Ovary (tissue), 10 donors: ENCODE results near the gene LSAMP. TPM values are rescaled to one million over a fixed set of nuclear protein-coding genes. Genes with fewer than 3 reads are reported as not detected.

ENCODE experiments used
- DNase-seq, 5 donors: peaks; one replicate each; pipeline ENCODE4 v3.0.0-alpha.2; 2019 to 2020
- H3K27ac ChIP-seq, 2 donors: fragments of 200-600 bp; one replicate each; pipeline versions ENCODE4 v1.5.1 to v1.8.0; 2019 to 2022
- H3K27me3 ChIP-seq: fragments of 200-600 bp; one replicate; pipeline ENCODE4 v1.8.0; 2022
- H3K36me3 ChIP-seq: fragments of 200-600 bp; sonication (generic); one replicate; pipeline ENCODE4 v1.5.1; 2019
- H3K4me1 ChIP-seq: one replicate; pipeline ENCODE4 v1.8.1; 2013; ENCODE audit warnings: mild to moderate bottlenecking, moderate library complexity; ENCODE audit not compliant: insufficient read depth
- H3K4me3 ChIP-seq: fragments of 200-600 bp; sonication (generic); one replicate; pipeline ENCODE4 v1.5.1; 2017
- H3K9me3 ChIP-seq, 2 donors: fragments of 200-600 bp in 1 of 2; sonication (generic) in 1 of 2; one replicate each; pipeline versions ENCODE4 v1.5.1 to v1.8.1; 2013 to 2019; ENCODE audit warnings: mild to moderate bottlenecking in 1 of 2, moderate library complexity in 1 of 2
- CTCF ChIP-seq, 3 donors: fragments of 450-650 bp in 2 of 3; fragments of 200-600 bp in 1 of 3; IDR thresholded peaks; one replicate each; pipeline versions ENCODE4 v1.5.1 to v1.8.0; 2016 to 2022; ENCODE audit warnings: antibody characterized with exemption in 3 of 3, mild to moderate bottlenecking in 1 of 3
- EP300 ChIP-seq: sonication (generic); formaldehyde crosslinking; IDR thresholded peaks from one replicate; pipeline ENCODE4 v1.6.1; 2017; ENCODE audit warnings: antibody characterized with exemption
- POLR2A ChIP-seq: fragments of 450-650 bp; IDR thresholded peaks from one replicate; pipeline ENCODE4 v1.6.1; 2017; ENCODE audit warnings: antibody characterized with exemption, mild to moderate bottlenecking, moderate library complexity
- WGBS, 3 donors: extraction: QIAGEN DNeasy Blood & Tissue Kit in 1 of 3; methylation state at CpG; one replicate each; pipeline versions ENCODE4 v1.1.5 to v1.1.7; 2013 to 2017; 5-methylcytosine and 5-hydroxymethylcytosine counted together
- intact Hi-C, 4 donors: fragments of 100-400 bp; cut with DNase I; formaldehyde crosslinking; loops; one replicate each; pipeline versions ENCODE4 v1.11.0 to v1.15.1; 2022 to 2023
- long read RNA-seq, 3 donors: library from polyadenylated mRNA in 2 of 3; unstranded in 2 of 3; transcript quantifications; one replicate each; pipeline ENCODE4 v2.0.0 and lab custom pipeline, GENCODE V29; 2021 to 2026
- polyA plus RNA-seq, 2 donors: library from polyadenylated mRNA; stranded (reverse); fragments of 200-250 nt in 1 of 2; fragments of 350-450 nt in 1 of 2; fragmentation: Illumina TruSeq in 1 of 2; extraction: RNeasy Lipid Tissue Mini Kit (QIAGEN cat#74804) in 1 of 2; gene quantifications; one replicate each; pipeline ENCODE4 v1.2.3, GENCODE V29; 2013 to 2014
- total RNA-seq, 7 donors: library from RNA; depleted of rRNA in 2 of 7; stranded (reverse); fragments of >200 nt in 2 of 7; fragmentation: NEBNext Ultra II Directional in 3 of 7; extraction: Animal tissue kit (Norgen Biotek cat#: 25700) in 3 of 7; gene quantifications; one replicate each; pipeline versions ENCODE4 v1.1.0 to v1.2.4, GENCODE V29; 2016 to 2023
- donor health status: DM: no; HTN: no; CAD: no; lungs with moderate emphysema.
- donor health status: DM: no; HTN: no; CAD: no.
- donor health status: Bipolar disorder and iron deficiency.
- donor health status: DM: yes; HTN: yes; CAD: no.
- donor health status: DM: no; HTN: no; CAD: no.
- donor health status: DM: yes; HTN: yes; CAD: no.

The LSAMP gene
- total RNA-seq, result 1 to 10 TPM; 1.1 to 8.6 (median 5.4) TPM
- 10 to 100 TPM in 1 of 2 donors, 1 to 10 TPM in 1; 4.0 to 13.0 TPM for polyA plus RNA-seq
- long read RNA-seq, donor 1, partial matches to known transcripts, result 0 of 2 reads
- long read RNA-seq, donor 1, other reads (novel, unspliced or antisense), result 2 of 2 reads
- long read RNA-seq, donor 2, full-length matches to known transcripts, result 14 of 30 reads
- long read RNA-seq, donor 2, partial matches to known transcripts, result 16 of 30 reads
- long read RNA-seq, donor 2, other reads (novel, unspliced or antisense), result 0 of 30 reads
- long read RNA-seq, donor 3, partial matches to known transcripts, result 0 of 1 reads
- long read RNA-seq, donor 3, other reads (novel, unspliced or antisense), result 1 of 1 reads

GRCh38 chr3:116445311-116445841, at the start of gene LSAMP:
TSS of gene LSAMP (minus strand) at chr3:116445487.
- WGBS, 3 donors, result 2 to 3% (median 3%) methylated on average over 15 of the region's 15 CpGs
- Histone ChIP-seq H3K27ac (peak within 1 kb of the TSS in 1 of 2 donors; percentile 7), H3K4me3 (peak within 1 kb of the TSS; percentile 32), H3K9me3 (no peaks in the 10 kb centered on the region), H3K36me3 (no peaks in the 10 kb centered on the region), H3K27me3 (no peaks in the 10 kb centered on the region), H3K4me1 (no peaks in the 10 kb centered on the region)
- TF ChIP-seq POLR2A, result no peak
- TF ChIP-seq CTCF (IDR thresholded peaks at IDR 0.05), result no peak
- no peak for TF ChIP-seq EP300
- DNase-seq, result peak; percentile 17 to 42 (median 29)
- intact Hi-C loops, result no loop called here

GRCh38 chr3:116492379-116492778, 47.1 kb upstream of the LSAMP start:
- 53 to 98% (median 97%) methylated on average over 2 of the region's 2 CpGs for WGBS, 3 donors
- no peak for DNase-seq
- TF ChIP-seq EP300 (no peak), POLR2A (no peak), CTCF (IDR thresholded peaks at IDR 0.05) (no peak)

GRCh38 chr3:116483135-116483534, 37.8 kb upstream of the LSAMP start:
- TF ChIP-seq POLR2A (no peak), CTCF (IDR thresholded peaks at IDR 0.05) (no peak), EP300 (no peak)
- Histone ChIP-seq H3K27me3 (no peaks in the 10 kb centered on the region), H3K9me3 (peaks cover 0 to 6% of the 10 kb centered on the region in 2 donors), H3K36me3 (no peaks in the 10 kb centered on the region), H3K4me3 (no peak overlapping the region), H3K27ac (no peak overlapping the region), H3K4me1 (no peaks in the 10 kb centered on the region)
- 75 to 80% (median 79%) methylated on average over 4 of the region's 4 CpGs for WGBS, 3 donors
- intact Hi-C loops, result no loop called here
- no peak for DNase-seq

More at GRCh38 chr3:116492379-116492778, 47.1 kb upstream of the LSAMP start:
- intact Hi-C loops, result no loop called here
- Histone ChIP-seq H3K27me3 (no peaks in the 10 kb centered on the region), H3K27ac (no peak overlapping the region), H3K4me3 (no peak overlapping the region), H3K9me3 (peaks cover 0 to under 1% of the 10 kb centered on the region in 2 donors), H3K36me3 (no peaks in the 10 kb centered on the region), H3K4me1 (no peaks in the 10 kb centered on the region)

- Histone ChIP-seq H3K4me1 (no peaks in the 10 kb centered on the region), H3K9me3 (peaks cover 0 to 6% of the 10 kb centered on the region in 2 donors), H3K36me3 (no peaks in the 10 kb centered on the region), H3K27me3 (no peaks in the 10 kb centered on the region), H3K27ac (no peak overlapping the region), H3K4me3 (no peak overlapping the region)
- TF ChIP-seq POLR2A, result no peak
- intact Hi-C loops, result no loop called here
- no peak for DNase-seq
These were observed 31.4 kb upstream of the LSAMP start for GRCh38 chr3:116476691-116477090.

GRCh38 chr3:116474801-116475200, 29.5 kb upstream of the LSAMP start:
- no peaks in the 10 kb centered on the region for H3K4me1 ChIP-seq
- no peak overlapping the region for H3K27ac ChIP-seq
- no peaks in the 10 kb centered on the region for H3K36me3 ChIP-seq
- intact Hi-C loops, result no loop called here
- no peak overlapping the region for H3K4me3 ChIP-seq
- TF ChIP-seq CTCF (IDR thresholded peaks at IDR 0.05) (no peak), POLR2A (no peak), EP300 (no peak)
- no peaks in the 10 kb centered on the region for H3K27me3 ChIP-seq
- no peak for DNase-seq
- peaks cover 0 to 6% of the 10 kb centered on the region in 2 donors for H3K9me3 ChIP-seq
